GM19023 (cell line): ENCODE data around the gene PHACTR3.

ENCODE experiments used
- ATAC-seq: cut with Tn5 transposase; IDR thresholded peaks from one replicate; pipeline ENCODE4 v1.9.1; 2021; ENCODE audit warnings: mild to moderate bottlenecking, moderate library complexity; ENCODE audit not compliant: unreplicated experiment

The PHACTR3 gene

DNA sequence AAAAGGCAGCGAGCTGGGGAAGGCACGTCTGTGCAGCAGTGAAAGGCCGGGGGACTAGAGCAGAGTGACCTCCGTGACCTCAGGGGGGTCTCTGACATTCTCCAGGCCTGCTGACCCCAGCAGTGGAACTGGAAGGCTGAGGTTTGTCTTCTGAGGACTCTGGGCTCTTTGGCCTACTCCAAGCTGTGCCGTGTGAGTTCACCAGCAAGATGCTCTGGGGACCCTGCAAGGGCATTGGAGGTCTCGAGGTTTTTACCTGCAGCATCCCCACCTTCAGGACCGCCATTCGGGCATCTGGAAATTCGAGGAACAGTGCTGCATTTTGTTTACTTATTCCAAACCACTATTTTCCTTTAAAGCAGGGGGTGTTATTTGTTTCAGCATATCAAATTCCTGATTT is 140.9 kb downstream of the PHACTR3 start:
- no peak for ATAC-seq

DNA sequence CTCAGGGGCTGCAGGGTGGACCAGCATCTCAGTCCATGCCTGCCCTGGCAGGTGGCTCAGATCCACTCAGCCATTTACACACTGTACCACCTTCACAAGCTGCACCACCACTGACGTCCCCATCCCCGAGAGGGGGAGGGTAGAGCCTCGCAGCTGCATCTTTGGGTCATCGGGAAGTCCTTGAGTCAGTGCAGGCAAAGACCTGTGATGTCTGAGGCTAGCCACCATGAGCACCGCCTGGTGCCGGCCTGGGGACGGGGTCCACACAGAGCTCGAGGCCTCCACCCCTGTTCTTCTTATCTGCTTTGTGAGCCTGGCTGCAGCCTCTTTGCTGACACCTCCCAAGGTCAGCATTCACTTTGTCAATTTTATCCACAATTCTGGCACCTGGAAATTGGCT is 141.4 kb downstream of the PHACTR3 start:
- no peak for ATAC-seq

DNA sequence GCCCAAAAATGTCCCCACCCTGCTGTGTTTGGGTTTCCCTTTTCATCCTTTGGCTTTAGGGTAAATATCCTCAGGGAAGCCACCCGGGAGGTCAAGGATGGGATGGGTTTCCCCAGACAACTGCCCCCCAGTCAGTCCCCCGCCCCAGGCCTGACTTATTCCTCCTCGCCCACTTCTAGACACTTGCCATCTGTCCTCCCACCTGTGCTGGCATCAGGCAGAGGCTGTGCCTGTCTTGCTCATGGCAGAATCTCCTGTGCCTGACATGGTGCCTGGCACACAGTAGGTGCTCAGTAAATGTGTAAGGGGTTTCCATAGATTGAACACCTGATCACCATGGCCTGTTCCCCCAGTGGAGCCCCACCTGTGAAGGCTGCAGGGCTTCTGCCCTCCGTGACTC is 141.8 kb downstream of the PHACTR3 start:
- ATAC-seq: no peak

DNA sequence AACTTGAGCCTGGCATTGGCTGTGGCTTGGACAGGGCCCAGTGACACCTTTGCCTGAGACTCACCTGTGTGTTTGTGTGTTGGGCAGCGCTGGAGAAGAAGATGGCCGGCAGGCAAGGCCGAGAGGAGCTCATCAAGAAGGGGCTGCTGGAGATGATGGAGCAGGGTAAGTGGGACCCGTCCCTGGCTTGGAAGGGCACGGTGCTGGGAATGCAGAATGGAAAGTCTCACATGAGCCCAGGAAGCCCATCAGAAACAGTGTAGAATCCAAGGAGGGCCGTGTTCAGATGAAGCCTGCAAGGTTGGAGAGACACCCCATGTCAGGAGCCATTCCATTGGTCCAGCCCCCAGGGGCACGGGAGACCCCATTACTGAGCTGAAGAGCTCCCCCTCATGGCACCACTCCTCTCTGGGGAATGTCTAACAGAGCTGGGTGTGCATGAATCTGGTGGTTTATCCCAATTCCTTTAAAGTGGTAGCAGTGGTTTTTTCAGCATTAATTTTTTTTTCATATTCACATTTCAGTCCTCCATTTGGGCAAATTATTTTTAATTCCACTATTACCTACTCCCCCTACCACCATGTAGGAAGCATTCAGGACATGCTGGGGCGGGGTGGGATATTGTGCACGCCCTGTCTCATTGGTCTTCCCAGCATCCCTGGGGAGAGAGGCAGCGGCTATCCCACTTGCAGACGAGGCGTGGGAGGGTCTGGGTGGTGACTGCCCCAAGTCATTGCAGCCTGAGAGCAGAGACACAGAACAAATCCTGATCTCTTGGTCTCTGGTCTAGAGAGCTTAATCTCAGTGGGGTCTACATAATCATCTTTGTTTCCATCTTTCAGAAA is 143.6 kb downstream of the PHACTR3 start:
- ATAC-seq: no peak

DNA sequence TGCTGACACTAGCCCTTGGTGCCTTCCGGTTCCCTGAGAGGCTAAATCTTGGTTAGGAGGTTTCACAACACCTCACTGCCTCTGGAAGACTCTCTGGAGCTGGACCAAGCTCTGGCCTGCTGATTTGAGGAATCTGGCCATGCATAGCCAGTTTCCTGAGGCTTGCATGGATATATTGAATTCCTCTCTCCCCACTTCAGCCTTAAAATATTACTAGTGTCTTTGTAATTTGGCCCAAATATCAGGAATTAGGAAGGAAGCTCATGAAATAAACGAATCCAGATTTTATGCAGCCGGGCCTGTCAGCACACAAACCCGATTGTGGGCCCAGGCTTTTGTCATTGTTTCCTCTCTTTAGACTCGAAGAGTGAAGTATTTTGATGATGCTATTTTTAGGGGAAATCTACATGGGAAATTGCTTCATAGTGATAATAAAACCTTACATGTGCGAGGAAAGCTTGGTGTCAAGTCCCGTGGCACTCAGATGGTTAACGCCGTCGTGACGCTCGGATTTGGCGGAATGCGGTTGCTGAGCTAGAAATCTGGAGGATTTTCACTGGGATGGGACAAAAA is 144.4 kb downstream of the PHACTR3 start:
- no peak for ATAC-seq

DNA sequence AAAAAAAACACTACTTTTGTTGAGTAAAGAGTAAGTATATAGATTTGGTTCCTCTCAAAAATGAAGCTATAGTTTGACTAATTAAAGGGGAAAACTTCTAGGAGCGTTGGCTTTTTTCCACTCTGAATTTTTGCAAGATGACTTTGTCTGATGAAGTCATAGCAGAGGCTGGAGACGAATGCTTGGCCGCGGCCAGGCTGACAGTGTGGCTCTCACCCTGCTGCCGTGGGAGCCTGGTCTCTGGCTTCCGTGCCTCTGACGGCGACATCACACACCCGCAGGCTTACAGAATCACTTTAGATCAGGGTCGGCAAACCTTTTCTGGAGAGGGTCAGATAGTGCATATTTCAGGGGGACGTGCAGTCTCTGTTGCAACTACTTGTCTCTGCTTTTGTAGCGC is 145.0 kb downstream of the PHACTR3 start:
- no peak for ATAC-seq

DNA sequence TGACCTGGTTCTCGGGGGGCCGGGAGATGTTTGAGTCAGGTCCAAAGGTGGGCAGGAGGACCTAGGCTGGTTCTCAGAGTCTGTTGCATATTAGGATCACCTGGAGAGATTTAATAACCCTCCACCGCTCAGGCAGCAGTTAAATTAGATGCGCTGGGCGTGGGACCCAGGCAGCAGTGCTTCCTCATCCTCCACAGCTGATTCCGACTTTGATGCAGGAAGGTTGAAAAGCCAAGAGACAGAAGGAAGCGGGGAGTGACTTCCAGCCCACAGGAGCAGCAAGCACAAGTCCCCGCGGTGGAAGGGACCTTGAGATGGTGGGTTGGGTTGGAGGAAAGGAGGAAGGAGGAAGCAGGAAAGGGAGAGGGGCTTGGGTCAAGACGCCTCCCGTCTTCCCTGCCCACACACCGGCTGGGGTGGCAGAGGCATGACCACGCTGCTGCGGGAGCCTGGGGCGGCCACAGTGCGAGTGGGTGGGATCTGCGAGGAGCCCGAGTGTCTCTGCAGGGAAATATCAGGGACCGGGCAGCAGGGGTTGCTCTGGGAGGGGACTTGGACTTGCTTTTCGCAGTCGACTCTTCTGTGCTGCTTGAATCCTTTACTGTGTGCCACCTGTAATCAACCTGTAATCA is 146.0 kb downstream of the PHACTR3 start:
- no peak for ATAC-seq

DNA sequence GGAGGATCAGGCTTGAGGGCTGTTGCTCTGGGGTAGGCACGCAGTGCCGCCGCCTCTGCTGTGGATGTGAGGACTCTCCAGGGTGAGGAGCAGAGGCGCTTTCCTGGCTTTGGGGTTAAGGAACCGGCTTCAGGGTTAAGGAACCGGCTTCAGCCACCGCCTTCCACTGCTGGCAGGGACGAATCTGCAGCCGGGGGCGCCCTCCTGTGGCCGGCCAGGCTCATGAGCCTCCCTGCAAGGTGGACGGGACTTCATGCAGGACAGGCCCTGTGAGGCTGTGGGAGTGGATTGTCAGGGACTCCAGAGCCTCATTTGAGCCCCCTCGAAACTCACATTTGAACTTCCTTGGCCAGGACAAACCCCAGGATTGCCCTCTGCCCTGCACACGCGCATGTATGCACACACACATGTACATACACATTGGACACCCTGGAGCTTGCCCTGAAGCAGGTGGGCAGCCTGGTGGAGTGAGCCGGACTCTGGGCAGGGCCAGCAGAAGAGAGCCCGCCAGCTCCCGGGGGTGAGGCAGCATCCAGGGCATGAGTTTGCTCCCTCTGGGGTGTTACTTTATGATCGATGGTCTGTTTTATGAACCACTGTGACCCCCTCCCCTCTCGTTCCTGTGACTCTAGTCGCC is 146.9 kb downstream of the PHACTR3 start:
- peak; percentile 52 for ATAC-seq

DNA sequence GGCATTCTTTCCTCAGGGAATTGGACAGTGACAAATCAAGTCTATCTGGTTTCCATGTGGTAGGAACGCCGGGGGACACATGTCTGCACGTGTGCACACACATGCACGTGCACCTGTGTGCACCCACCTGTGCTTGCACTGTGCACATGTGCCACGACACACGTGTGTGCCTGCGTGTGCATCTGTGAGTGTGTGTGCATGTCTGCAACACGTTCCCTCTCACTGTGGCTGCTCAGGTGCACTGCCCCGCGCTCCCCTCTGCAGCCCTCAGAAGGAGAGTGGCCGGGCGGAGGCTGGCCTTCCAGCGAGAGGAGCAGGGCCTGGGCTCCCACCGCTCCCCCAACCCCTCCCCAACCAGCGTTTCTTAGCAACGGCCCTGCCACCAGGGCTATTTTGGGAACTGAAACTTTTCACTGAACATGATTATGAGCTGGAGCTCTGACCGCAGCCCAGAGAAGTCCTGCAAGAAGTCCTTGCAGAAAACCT is 147.8 kb downstream of the PHACTR3 start:
- peak; percentile 78 for ATAC-seq

DNA sequence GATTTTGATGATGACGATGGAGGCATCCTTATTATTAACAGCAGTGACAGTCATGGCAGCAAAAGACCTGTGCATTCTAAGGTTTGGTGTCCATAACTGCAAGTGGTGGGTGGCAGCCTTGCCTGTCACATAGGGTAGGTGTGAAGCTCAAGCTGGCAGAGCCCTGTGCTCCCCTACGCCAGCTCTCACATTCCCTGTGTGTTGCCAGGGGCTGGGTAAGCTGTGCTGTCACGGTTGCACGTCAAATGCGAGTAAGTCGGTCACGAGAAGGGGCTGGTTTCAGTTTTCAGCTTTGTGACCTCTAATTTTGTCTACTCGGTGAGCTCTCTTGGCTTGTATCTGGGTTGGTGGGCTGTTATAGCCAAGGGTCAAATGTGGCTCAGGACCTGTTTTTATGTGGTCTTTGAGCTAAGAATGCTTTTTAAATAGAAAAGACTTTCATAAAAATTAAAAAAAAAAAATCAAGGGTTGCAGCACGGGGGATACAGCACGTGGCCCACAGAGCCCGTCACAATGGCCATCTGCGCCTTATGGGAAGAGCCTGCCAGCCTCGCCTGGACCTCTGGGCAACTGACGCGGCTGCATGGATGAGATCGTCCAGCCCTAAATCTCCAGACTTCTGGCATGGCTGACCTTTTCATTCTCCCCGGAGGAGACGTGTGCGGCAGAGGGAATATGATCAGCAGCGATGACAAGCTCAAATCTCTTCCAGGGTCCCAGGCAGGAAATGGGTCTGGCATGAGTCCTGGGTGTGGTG is 148.5 kb downstream of the PHACTR3 start:
- ATAC-seq: peak; percentile 30

DNA sequence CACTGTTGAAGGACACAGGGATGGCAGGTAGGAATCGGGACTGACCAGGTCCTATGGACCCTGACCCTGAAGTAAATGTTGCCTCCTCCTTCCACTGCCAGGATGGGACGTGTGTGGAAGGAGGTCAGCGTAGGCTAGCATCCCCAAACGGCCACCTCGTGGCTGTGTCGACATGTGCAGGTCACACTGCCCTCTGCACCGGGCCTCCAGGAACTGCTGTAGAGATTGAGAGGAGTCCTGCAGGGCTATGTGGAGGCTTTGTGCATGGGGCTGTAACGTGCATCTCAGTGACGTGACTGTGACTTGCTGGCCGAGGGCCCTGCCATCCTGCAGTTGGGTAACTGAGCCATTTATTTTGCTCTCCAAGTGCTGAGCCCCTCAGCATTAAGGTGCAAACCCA is 149.5 kb downstream of the PHACTR3 start:
- ATAC-seq: no peak

DNA sequence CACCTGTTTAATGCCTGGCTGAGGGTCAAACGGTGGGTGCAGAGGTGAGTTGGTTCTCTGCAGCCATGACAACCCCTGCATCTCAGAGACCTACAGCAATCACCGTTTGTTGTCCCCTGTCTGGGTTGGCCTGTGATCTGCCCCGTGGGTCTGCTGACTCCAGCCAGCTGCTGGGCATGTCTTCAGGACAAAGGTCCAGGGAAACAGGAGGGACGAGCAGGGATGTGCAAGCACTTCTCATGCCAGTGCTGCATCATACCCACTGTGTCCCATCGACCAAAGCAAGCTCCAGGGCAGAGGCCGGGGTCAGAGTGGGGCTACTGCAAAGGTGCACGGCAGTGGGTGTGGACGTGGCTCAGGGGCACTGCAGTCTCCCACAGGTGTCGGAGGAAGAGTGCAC is 150.2 kb downstream of the PHACTR3 start:
- ATAC-seq: no peak

DNA sequence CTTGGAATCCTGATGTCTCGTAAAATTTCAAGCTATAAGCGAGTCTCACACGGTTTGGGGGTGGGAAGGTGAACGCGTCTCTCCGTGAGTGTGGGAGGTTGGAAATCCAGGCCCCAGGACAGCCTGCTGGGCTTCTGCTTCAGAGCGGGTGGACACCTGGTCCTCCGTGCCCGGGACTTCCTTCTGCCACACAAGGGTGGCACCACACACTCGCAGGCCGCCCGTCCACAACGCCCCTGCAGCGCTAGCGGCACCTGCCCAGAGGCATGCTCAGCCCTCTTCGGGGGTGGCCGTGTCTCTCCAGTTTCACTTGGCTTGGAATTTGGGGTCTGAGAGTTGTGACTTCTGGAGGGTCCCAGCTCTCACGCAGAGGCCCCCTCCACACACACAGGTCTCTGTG is 151.9 kb downstream of the PHACTR3 start:
- no peak for ATAC-seq

DNA sequence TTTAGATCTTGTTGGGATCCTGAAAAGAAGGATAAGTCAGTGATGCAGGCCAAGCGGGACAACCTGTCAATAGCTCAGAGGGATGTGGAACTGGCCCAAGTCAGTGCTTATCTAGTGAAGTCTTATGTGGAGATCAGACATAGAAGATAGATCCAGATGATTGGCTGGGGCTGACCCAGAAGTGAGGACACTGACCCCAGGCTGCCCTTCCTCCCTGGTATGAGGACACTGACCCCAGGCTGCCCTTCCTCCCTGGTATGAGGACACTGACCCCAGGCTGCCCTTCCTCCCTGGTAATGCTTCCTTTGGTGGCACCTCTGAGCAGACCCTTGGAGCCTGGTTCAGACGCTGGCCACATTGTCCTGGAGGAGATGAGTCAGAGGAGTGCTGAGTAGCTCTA is 159.7 kb downstream of the PHACTR3 start:
- no peak for ATAC-seq

DNA sequence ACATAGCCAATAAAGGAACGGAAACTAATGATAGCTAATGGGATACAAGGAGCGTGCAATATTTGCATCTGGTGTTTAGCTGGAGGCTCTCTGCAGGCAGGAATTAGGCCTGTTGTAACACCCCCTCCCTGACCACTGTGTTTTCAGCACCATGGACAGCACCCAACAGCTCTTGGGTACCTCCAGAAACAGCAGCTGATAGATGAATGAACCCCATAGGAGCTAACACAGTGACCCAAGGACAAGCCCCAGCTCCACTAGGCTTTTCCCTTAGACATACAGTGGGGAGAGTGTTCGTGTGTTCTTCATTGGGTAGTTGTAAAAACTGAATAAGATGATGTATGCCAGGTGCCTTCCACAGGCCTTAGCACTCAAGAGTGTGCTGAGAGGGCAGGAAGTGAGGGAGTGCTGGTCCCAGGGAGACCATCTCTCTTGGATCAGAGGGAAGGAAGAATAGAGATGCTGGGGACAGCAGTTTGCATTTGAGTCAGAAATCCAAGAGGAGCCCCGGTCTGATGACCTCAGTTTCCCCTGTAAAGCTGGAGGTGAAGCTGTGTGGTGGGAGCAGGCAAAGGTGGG is 161.3 kb downstream of the PHACTR3 start:
- no peak for ATAC-seq

DNA sequence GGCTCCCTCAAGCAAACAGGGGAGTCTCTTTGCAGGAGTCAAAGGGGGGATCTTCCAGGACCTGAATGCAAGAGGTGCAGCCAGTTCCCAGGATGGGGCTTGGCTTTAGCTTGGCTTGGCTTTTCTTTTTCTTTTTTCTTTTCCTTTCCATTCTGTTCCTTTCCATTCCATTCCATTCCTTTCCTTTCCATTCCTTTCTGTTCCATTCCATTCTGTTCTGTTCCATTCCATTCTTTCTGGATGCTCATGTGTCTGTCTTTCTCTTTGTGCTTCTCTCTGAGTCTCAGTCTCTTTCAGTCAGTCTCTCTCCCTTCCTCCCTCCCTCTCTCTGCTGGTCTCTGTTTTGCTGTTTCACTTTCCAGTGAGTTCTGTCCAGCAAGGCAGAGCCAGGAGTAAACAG is 163.3 kb downstream of the PHACTR3 start:
- no peak for ATAC-seq

DNA sequence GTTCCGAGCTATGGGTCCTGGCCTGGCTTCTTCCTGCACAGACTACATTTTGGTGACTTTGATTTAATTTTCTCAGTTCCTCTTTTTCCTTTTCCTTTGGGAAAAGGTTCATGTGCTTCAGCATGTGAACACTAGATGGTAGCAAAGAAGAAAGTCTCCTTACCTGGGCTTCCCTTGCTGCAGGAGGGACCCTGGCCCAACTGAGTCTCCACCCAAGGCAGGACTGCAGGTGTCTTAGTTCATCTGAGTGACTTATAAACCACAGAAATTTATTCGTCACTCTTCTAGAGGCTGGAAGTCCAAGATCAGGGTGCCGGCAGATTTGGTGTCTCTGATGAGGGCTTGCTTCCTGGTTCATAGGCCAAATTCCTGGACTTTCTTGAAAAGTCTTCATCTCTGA is 165.9 kb downstream of the PHACTR3 start:
- ATAC-seq: no peak

DNA sequence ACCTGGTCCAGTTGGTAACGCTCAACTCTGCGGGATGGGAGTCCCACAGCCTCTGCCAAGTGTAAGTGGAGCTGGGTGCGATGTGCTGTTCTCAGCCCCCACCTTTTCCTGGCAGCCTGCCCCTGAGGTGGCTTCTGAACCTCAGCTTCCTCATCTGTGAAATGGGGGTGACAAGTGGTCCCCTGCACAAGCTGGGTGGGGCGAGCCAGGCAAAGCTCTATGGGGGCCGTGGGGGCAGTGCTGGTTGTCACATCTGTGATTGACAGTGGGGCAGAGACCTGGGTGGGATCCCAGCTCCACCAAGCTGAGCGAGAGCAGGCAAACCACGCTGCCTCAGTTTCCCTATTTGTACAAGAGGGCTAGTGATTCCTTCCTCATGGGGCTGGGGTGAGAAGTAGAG is 166.5 kb downstream of the PHACTR3 start:
- no peak for ATAC-seq

DNA sequence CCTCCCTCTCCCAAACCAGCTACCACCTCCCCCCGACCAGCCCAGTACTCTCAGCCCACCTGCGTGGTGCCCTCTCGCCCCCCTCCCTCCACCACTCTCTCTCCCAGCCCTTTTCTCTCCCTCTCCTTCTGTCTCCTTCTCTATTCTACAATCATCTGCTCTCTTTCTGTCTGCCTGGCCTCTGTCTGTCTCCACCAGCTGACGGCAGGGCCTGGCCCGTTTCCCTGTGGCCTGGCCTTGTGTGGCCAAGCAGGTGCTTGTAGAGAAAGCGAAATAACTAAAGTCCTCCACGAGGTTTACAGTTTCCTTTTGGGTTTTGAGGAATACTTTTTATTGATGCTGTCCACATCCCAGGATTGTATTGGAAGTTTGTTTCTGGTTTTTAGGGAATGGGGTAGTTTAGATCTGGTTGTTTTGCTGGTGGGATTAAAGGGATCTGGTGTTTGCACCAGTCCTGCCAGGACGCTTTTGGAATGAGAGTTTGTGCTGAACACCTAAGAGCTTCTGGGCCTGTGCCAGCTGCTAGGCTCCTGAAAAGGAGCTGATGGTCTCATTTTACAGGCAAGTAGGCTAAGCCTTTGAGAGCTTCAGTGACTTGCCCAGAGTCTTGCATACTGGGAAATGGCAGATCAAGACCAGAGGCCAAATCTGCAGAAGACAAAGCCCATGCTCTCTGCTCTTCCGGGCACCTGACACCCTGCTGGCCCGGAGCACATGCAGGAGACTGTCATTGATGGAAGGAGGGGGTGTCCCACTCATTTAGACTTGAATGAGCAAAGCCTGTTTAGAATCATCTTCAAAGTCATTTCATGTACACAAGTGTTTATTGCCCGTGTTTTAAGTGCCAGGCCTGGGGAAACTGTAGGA is 167.4 kb downstream of the PHACTR3 start:
- ATAC-seq: no peak

DNA sequence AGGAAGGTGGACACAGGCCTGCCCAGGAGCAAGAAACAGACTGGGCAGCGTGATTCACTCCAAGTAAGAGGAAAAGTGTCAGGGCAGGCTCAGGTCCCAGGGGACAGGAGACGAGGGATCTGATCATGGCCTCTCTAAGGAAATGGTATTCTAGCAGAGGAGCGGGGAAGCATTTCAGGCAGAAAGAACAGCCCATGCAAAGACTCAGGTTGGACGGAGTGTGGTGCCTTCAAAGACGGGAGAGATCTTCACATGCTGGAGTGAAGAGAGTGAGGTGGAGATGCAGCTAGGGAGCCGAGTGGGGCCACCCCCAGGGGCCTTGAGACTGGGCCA is 168.0 kb downstream of the PHACTR3 start:
- no peak for ATAC-seq
